ENCODE results near the gene ALCAM.
"Not testable (repeated sequence)": the region's sequence is repeated elsewhere in the genome, so short reads cannot be mapped to it uniquely, and the experiment has no call there.

GRCh38 chr3:105403034-105403433 is 36.3 kb downstream of the ALCAM start:
- TF ChIP-seq CTCF (IDR thresholded peaks at IDR 0.05); ZFX (IDR thresholded peaks at IDR 0.05; ENCODE audit: borderline replicate concordance): not testable (repeated sequence)
